GM10847 (cell line): Measurements from ENCODE around the gene DDIT3.

Experiments
- POLR2A ChIP-seq: IDR thresholded peaks from 2 replicates; pipeline ENCODE4 v1.6.1; 2011; ENCODE audit not compliant: insufficient read length; ENCODE audit errors: extremely low read depth

Gene DDIT3

GRCh38 chr12:57534991-57535543 is 14.8 kb upstream of the DDIT3 start:
- no peak for TF ChIP-seq POLR2A

GRCh38 chr12:57534250-57534649 is 13.9 kb upstream of the DDIT3 start:
- TF ChIP-seq POLR2A: no peak

- no peak for TF ChIP-seq POLR2A
These were observed 12.8 kb upstream of the DDIT3 start for GRCh38 chr12:57533108-57533507.

- no peak for TF ChIP-seq POLR2A
These were observed 11.5 kb upstream of the DDIT3 start for GRCh38 chr12:57531836-57532235.

GRCh38 chr12:57530396-57531142 is 10.3 kb upstream of the DDIT3 start:
- TF ChIP-seq POLR2A: no peak

- no peak for TF ChIP-seq POLR2A
These were observed 9.5 kb upstream of the DDIT3 start for GRCh38 chr12:57529831-57530230.

- TF ChIP-seq POLR2A: no peak
These were observed 8.7 kb upstream of the DDIT3 start for GRCh38 chr12:57528831-57529555.

DNA sequence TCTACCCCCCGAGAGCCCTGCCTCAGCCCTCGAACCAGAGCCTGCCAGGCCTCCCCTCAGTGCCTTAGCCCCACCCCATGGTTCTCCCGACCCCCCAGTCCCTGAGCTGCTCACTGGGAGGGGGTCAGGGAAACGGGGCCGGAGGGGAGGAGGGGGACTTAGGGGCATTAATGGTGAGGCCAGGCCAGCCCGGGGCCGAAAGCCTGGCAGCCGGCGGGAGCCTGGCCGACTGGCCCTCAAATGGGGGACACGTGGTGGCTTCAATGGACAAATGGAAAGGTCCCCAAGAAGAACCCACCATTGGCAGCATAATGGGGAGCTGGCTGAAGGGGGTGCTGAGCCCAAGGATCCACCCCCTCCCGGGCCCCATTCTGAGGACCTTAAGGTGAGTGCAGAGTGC is 7.9 kb upstream of the DDIT3 start:
- no peak for TF ChIP-seq POLR2A

DNA sequence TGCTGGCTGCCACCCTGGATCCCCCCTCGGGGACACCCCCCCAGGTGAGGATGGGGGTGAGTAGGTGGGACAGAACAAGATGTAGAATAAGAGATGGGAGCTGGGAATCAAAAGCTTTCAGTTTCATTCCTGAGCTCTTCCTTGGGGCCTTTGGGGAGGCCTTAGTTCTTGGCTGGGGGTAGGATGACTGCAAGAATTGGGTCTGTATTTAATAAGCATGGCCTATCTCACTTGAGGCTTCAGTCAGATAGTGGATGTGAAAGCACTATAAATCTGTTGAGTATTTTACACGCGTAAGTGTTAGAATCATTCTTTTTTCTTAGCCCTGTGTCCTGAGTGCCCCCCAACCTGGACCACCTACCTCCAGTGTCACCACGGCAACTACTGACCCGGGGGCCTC is 6.9 kb upstream of the DDIT3 start:
- TF ChIP-seq POLR2A: no peak

DNA sequence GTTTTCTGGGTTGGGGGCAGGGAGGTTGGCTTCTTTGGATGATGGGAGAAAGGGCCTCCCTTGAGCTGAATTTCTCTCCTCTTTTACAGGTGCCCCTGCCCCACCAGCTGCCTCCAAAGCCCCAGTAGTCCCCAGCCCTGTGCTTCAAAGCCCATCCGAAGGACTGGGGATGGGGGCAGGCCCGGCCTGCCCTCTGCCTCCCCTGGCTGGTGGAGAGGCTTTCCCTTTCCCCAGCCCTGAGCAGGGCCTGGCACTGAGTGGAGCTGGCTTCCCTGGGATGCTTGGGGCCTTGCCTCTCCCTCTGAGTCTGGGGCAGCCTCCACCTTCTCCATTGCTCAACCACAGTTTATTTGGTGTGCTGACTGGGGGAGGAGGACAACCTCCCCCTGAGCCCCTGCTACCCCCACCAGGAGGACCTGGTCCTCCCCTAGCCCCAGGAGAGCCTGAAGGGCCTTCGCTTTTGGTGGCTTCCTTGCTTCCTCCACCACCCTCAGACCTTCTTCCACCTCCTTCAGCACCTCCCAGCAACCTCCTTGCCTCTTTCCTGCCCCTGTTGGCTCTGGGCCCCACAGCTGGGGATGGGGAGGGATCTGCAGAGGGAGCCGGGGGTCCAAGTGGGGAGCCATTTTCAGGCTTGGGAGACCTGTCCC is 6.3 kb upstream of the DDIT3 start:
- TF ChIP-seq POLR2A: no peak

GRCh38 chr12:57525615-57526383 is 5.5 kb upstream of the DDIT3 start:
- TF ChIP-seq POLR2A: no peak

- TF ChIP-seq POLR2A: no peak
These were observed 4.7 kb upstream of the DDIT3 start for GRCh38 chr12:57524814-57525614.

- no peak for TF ChIP-seq POLR2A
These were observed 3.6 kb upstream of the DDIT3 start for GRCh38 chr12:57523706-57524614.
